Lower leg skin (tissue), 3 donors: ENCODE measurements around the gene PDE1A.

Experiments
- CTCF ChIP-seq, 3 donors: fragments of 450-650 bp; IDR thresholded peaks; one replicate each; pipeline ENCODE4 v1.5.1; 2016; ENCODE audit warnings: antibody characterized with exemption in 3 of 3, mild to moderate bottlenecking in 3 of 3, moderate library complexity in 2 of 3
- POLR2A ChIP-seq, 2 donors: fragments of 450-650 bp; IDR thresholded peaks; one replicate each; pipeline ENCODE4 v1.6.1; 2016 to 2017; ENCODE audit warnings: antibody characterized with exemption in 2 of 2, mild to moderate bottlenecking in 1 of 2, moderate library complexity in 1 of 2

- no peak for TF ChIP-seq CTCF (IDR thresholded peaks at IDR 0.05)
- no peak for TF ChIP-seq POLR2A (IDR thresholded peaks at IDR 0.05)
Measured at GRCh38 chr2:182245963-182246362, 180.9 kb downstream of the PDE1A start.
